22Rv1 (cell line): Measurements from ENCODE around the gene KIRREL3.

Experiments
- H3K27ac ChIP-seq: fragments of 450-650 bp; 2 replicates; pipeline ENCODE4 v1.5.1; 2017
- CTCF ChIP-seq: fragments of 450-650 bp; IDR thresholded peaks from 2 replicates; pipeline ENCODE4 v1.5.1; 2017; ENCODE audit warnings: mild to moderate bottlenecking
- ZFX ChIP-seq: fragments of 450-650 bp; IDR thresholded peaks from 2 replicates; pipeline ENCODE4 v1.6.1; 2017; ENCODE audit warnings: antibody characterized with exemption, borderline replicate concordance

Gene KIRREL3

GRCh38 chr11:126879516-126879915, 121.1 kb downstream of the KIRREL3 start:
- TF ChIP-seq ZFX (no peak), CTCF (no peak)
- no peak overlapping the region for H3K27ac ChIP-seq

- TF ChIP-seq CTCF, result no peak
- TF ChIP-seq ZFX, result no peak
- H3K27ac ChIP-seq, result no peak overlapping the region
Observed at GRCh38 chr11:126878913-126879482, 121.6 kb downstream of the KIRREL3 start.

- TF ChIP-seq ZFX (no peak), CTCF (no peak)
- no peak overlapping the region for H3K27ac ChIP-seq
Observed at GRCh38 chr11:126874831-126875230, 125.7 kb downstream of the KIRREL3 start.

GRCh38 chr11:126874276-126874675, 126.3 kb downstream of the KIRREL3 start:
- no peak overlapping the region for H3K27ac ChIP-seq
- TF ChIP-seq ZFX, result no peak
- no peak for TF ChIP-seq CTCF

GRCh38 chr11:126871792-126872191, 128.8 kb downstream of the KIRREL3 start:
- no peak overlapping the region for H3K27ac ChIP-seq
- TF ChIP-seq ZFX, result no peak
- TF ChIP-seq CTCF, result no peak

GRCh38 chr11:126870021-126870420, 130.5 kb downstream of the KIRREL3 start:
- TF ChIP-seq ZFX, result no peak
- no peak for TF ChIP-seq CTCF

GRCh38 chr11:126868741-126869140, 131.8 kb downstream of the KIRREL3 start:
- H3K27ac ChIP-seq, result no peak overlapping the region
- TF ChIP-seq ZFX (no peak), CTCF (no peak)

More at GRCh38 chr11:126870021-126870420, 130.5 kb downstream of the KIRREL3 start:
- no peak overlapping the region for H3K27ac ChIP-seq
